ENCODE data around the gene FRMD4A. TPM values are rescaled to one million over a fixed set of nuclear protein-coding genes. Genes with fewer than 3 reads are reported as not detected.

FRMD4A gene
- total and polyA plus RNA-seq, 2 of the 4 experiments (the other 2 are of a cell fraction), result 30.3 to 68.8 TPM

- Histone ChIP-seq H3K9me1 (ENCODE audit: insufficient read depth, low read length) (0 out of 2 replicates have a peak, but pooled peaks cover 7% of the 10 kb centered on the region), H3K36me3 (ENCODE audit: control insufficient read depth, insufficient read depth, low read length) (peaks cover 25% of the 10 kb centered on the region), H2BK20ac (ENCODE audit: low read depth, low read length) (no peak overlapping the region), H3K18ac (ENCODE audit: low read depth, low read length) (no peak overlapping the region), H4K5ac (ENCODE audit: low read depth, low read length) (no peak overlapping the region), H3K4me3 (ENCODE audit: insufficient read depth, low read depth, low read length) (no peak overlapping the region), H4K8ac (ENCODE audit: low read depth in 2 of 2, low read length in 2 of 2) (no peak overlapping the region), H2AFZ (replicated peaks; ENCODE audit: low read length, poor library complexity) (no peak overlapping the region), H4K20me1 (ENCODE audit: insufficient read depth, low read length) (no peaks in the 10 kb centered on the region), H3K4me1 (ENCODE audit: control insufficient read depth, insufficient read depth, low read length) (peaks cover 13% of the 10 kb centered on the region), H2BK5ac (ENCODE audit: low read depth, low read length, poor library complexity, severe bottlenecking) (no peak overlapping the region), H3K27ac (ENCODE audit: insufficient read depth, low read length) (no peak overlapping the region), H3K56ac (ENCODE audit: extremely low read depth, insufficient read depth, low read length) (no peak overlapping the region), H2BK120ac (ENCODE audit: low read depth, low read length) (0 out of 2 replicates have a peak overlapping the region, but pooled peaks have one; percentile 14), H3K27me3 (ENCODE audit: control insufficient read depth, insufficient read depth, low read length) (no peaks in the 10 kb centered on the region), H2AK9ac (replicated peaks; ENCODE audit: low read depth, low read length, poor library complexity) (no peak overlapping the region), H2BK15ac (ENCODE audit: low read depth, low read length) (no peak overlapping the region; the same call in 2 of the 3 replicates), H3K14ac (replicated peaks; ENCODE audit: low read depth, low read length) (peak overlapping the region; percentile 22), H3K23ac (ENCODE audit: low read depth, low read length) (peak overlapping the region; percentile 40; the same call in 1 of the 2 replicates), H3K4ac (ENCODE audit: low read depth, low read length) (peak overlapping the region; percentile 55; the same call in 1 of the 2 replicates), H3K9me3 (ENCODE audit: control insufficient read depth, insufficient read depth, low read length) (no peaks in the 10 kb centered on the region), H3K79me1 (ENCODE audit: low read depth in 1 of 2, low read length in 2 of 2) (peaks cover 13 to 66% of the 10 kb centered on the region in 2 experiments), H4K91ac (ENCODE audit: insufficient read depth, low read depth, low read length) (no peak overlapping the region), H3K4me2 (ENCODE audit: low read depth, low read length) (no peak overlapping the region), H3K9ac (ENCODE audit: low read depth, low read length) (no peak overlapping the region), H2AK5ac (ENCODE audit: low read depth, low read length) (peak overlapping the region; percentile 6; the same call in 1 of the 2 replicates)
- POLR2A ChIA-PET (ENCODE audit: unreplicated experiment), result no interaction called here
- TF ChIP-seq MXI1 (IDR thresholded peaks at IDR 0.05; ENCODE audit: borderline replicate concordance, low read depth, low read length), result no peak
- no peak for TF ChIP-seq ELK1 (IDR thresholded peaks at IDR 0.05; ENCODE audit: borderline replicate concordance, low read depth, low read length)
- no peak for TF ChIP-seq RAD21 (IDR thresholded peaks at IDR 0.05; ENCODE audit: low read length)
- TF ChIP-seq CEBPB (IDR thresholded peaks at IDR 0.05; ENCODE audit: low read depth, low read length), result no peak
- TF ChIP-seq CHD1 (IDR thresholded peaks at IDR 0.05; ENCODE audit: low read depth, low read length), result no peak
- TF ChIP-seq NFE2L2 (IDR thresholded peaks at IDR 0.05; ENCODE audit: low read depth, low read length), result no peak
- TF ChIP-seq BHLHE40 (IDR thresholded peaks at IDR 0.05; ENCODE audit: low read depth, low read length), result no peak
- TF ChIP-seq FOS (IDR thresholded peaks at IDR 0.05; ENCODE audit: low read depth, low read length), result no peak
- no peak for TF ChIP-seq RCOR1 (IDR thresholded peaks at IDR 0.05; ENCODE audit: insufficient replicate concordance, low read length)
- TF ChIP-seq MAFK (IDR thresholded peaks at IDR 0.05; ENCODE audit: low read depth, low read length), result no peak
- TF ChIP-seq POLR2A (IDR thresholded peaks at IDR 0.05; ENCODE audit: low read depth, low read length), result no peak
- 100% methylated on average over 1 of the region's 5 CpGs; no CpG with 5 or more reads in 1 of the 2 experiments for WGBS, 2 experiments (ENCODE audit: extremely low coverage in 2 of 2, insufficient read length in 1 of 2)
- CTCF ChIA-PET, result no interaction called here
- BruUV-seq (replicated peaks), result no TSS peak
- in situ Hi-C loops (cut with MboI; ENCODE audit: low sequenced_read_pairs) (no loop called here), dilution Hi-C loops (cut with HindIII; ENCODE audit: low sequenced_read_pairs, unreplicated experiment) (no loop called here), intact Hi-C loops (cut with micrococcal nuclease) (no loop called here)
- ATAC-seq (ENCODE audit: low read depth) (no peak), DNase-seq (no peak)
Observed at GRCh38 chr10:13685885-13686284, 644.8 kb downstream of the FRMD4A start.

All from IMR-90 (cell line).